Gastroesophageal sphincter (tissue), 4 donors: ENCODE measurements around the gene IDH2. TPM values are rescaled to one million over a fixed set of nuclear protein-coding genes. Genes with fewer than 3 reads are reported as not detected.
"Not testable (repeated sequence)": the region's sequence is repeated elsewhere in the genome, so short reads cannot be mapped to it uniquely, and the experiment has no call there.

Experiments used
- ATAC-seq: fragments of 150-250 bp; one replicate; pipeline ENCODE4 v1.9.1; 2016; ENCODE audit warnings: mild to moderate bottlenecking, moderate library complexity
- H3K27ac ChIP-seq, 4 donors: fragments of 200-600 bp; sonication (generic) in 3 of 4; 1 replicate in 3 of 4; 2 replicates in 1 of 4; pipeline ENCODE4 v1.5.1; 2016 to 2019
- H3K27me3 ChIP-seq: fragments of 200-600 bp; sonication (generic); one replicate; pipeline ENCODE4 v1.5.1; 2019
- H3K36me3 ChIP-seq, 2 donors: fragments of 200-600 bp; sonication (generic); one replicate each; pipeline ENCODE4 v1.5.1; 2019; ENCODE audit warnings: control low read depth in 1 of 2
- H3K4me1 ChIP-seq, 3 donors: fragments of 200-600 bp; sonication (generic); 1 replicate in 2 of 3; 2 replicates in 1 of 3; pipeline ENCODE4 v1.5.1; 2016 to 2019; ENCODE audit warnings: control low read depth in 2 of 3
- H3K4me3 ChIP-seq, 2 donors: fragments of 200-600 bp; sonication (generic); one replicate each; pipeline ENCODE4 v1.5.1; 2019; ENCODE audit warnings: mild to moderate bottlenecking in 1 of 2, moderate library complexity in 1 of 2
- H3K9me3 ChIP-seq, 3 donors: fragments of 200-600 bp; sonication (generic); one replicate each; pipeline ENCODE4 v1.5.1; 2017 to 2019; ENCODE audit warnings: control low read depth in 2 of 3
- CTCF ChIP-seq, 4 experiments: fragments of 200-600 bp in 2 of 4; fragments of 450-650 bp in 2 of 4; sonication (generic) in 1 of 4; IDR thresholded peaks; one replicate each; pipeline ENCODE4 v1.5.1; 2017 to 2019; ENCODE audit warnings: antibody characterized with exemption in 4 of 4, mild to moderate bottlenecking in 2 of 4, moderate library complexity in 2 of 4
- EP300 ChIP-seq: sonication (generic); formaldehyde crosslinking; IDR thresholded peaks from one replicate; pipeline ENCODE4 v1.6.1; 2017; ENCODE audit warnings: antibody characterized with exemption, mild to moderate bottlenecking
- POLR2A ChIP-seq, 2 donors: fragments of 450-650 bp; IDR thresholded peaks; one replicate each; pipeline ENCODE4 v1.6.1; 2017; ENCODE audit warnings: antibody characterized with exemption in 2 of 2, mild to moderate bottlenecking in 2 of 2, moderate library complexity in 1 of 2
- POLR2AphosphoS5 ChIP-seq: sonication (generic); formaldehyde crosslinking; IDR thresholded peaks from one replicate; pipeline ENCODE4 v1.6.1; 2017; ENCODE audit warnings: antibody characterized with exemption
- WGBS, 2 donors: methylation state at CpG; one replicate each; pipeline ENCODE4 v1.1.5; 2018; ENCODE audit warnings: low coverage in 1 of 2; 5-methylcytosine and 5-hydroxymethylcytosine counted together
- total RNA-seq, 4 donors: library from RNA; depleted of rRNA; stranded (reverse); fragments of >200 nt; gene quantifications; one replicate each; pipeline ENCODE4 v1.1.0, GENCODE V29; 2016

IDH2 gene
- total RNA-seq, 4 donors from 2014 or later: 45.2 to 289 (median 132) TPM

- H3K9me3 ChIP-seq: no peaks in the 10 kb centered on the region
- peak overlapping the region in 3 of 4 donors; percentile 53 to 63 (median 56) for H3K27ac ChIP-seq
- ATAC-seq: peak; percentile 16
- H3K4me1 ChIP-seq: peaks cover 0 to 19% (median 4%) of the 10 kb centered on the region in 3 donors
- no peak overlapping the region for H3K4me3 ChIP-seq
- no peaks in the 10 kb centered on the region for H3K27me3 ChIP-seq
- peak; percentile 8 for TF ChIP-seq POLR2AphosphoS5
- no peak for TF ChIP-seq EP300
- peaks cover 0 to 72% of the 10 kb centered on the region in 2 donors for H3K36me3 ChIP-seq
- 57 to 61% methylated on average over 6 to 7 of the region's 13 CpGs for WGBS, 2 donors
Measured at GRCh38 chr15:90075420-90076289, 26.6 kb downstream of the IDH2 start.

GRCh38 chr15:90074916-90075315, 27.4 kb downstream of the IDH2 start:
- TF ChIP-seq EP300 (no peak), POLR2AphosphoS5 (no peak), POLR2A (IDR thresholded peaks at IDR 0.05) (no peak), CTCF (IDR thresholded peaks at IDR 0.05) (no peak)
- H3K27ac ChIP-seq: peak overlapping the region in 3 of 4 donors; percentile 53 to 63 (median 56)
- H3K36me3 ChIP-seq: peaks cover 0 to 64% of the 10 kb centered on the region in 2 donors
- WGBS, 2 donors: 33 to 71% methylated on average over 1 to 3 of the region's 5 CpGs
- no peak for ATAC-seq
- H3K4me3 ChIP-seq: no peak overlapping the region
- no peaks in the 10 kb centered on the region for H3K9me3 ChIP-seq
- no peaks in the 10 kb centered on the region for H3K27me3 ChIP-seq
- H3K4me1 ChIP-seq: peaks cover 0 to 23% (median 4%) of the 10 kb centered on the region in 3 donors

- no peak for TF ChIP-seq EP300
- Histone ChIP-seq H3K4me1 (peaks cover 0 to 23% (median 4%) of the 10 kb centered on the region in 3 donors), H3K27me3 (no peaks in the 10 kb centered on the region), H3K9me3 (no peaks in the 10 kb centered on the region), H3K36me3 (peaks cover 0 to 55% of the 10 kb centered on the region in 2 donors), H3K4me3 (no peak overlapping the region), H3K27ac (peak overlapping the region in 2 of 4 donors; percentile 53 to 56)
- no peak for ATAC-seq
- 75 to 87% methylated on average over 3 to 4 of the region's 12 CpGs for WGBS, 2 donors
Measured at GRCh38 chr15:90074023-90074422, 28.2 kb downstream of the IDH2 start.

GRCh38 chr15:90072978-90073640, 29.2 kb downstream of the IDH2 start:
- Histone ChIP-seq H3K27me3 (no peaks in the 10 kb centered on the region), H3K36me3 (peaks cover 0 to 54% of the 10 kb centered on the region in 2 donors), H3K9me3 (no peaks in the 10 kb centered on the region), H3K27ac (peak overlapping the region in 2 of 4 donors; percentile 15 to 19), H3K4me3 (no peak overlapping the region), H3K4me1 (peaks cover 0 to 23% (median 4%) of the 10 kb centered on the region in 3 donors)
- ATAC-seq: no peak
- TF ChIP-seq CTCF (IDR thresholded peaks at IDR 0.05) (no peak), POLR2A (IDR thresholded peaks at IDR 0.05) (no peak), POLR2AphosphoS5 (no peak), EP300 (no peak)
- WGBS, 2 donors: 80% methylated on average over 1 of the region's 17 CpGs; no CpG with 5 or more reads in 1 of the 2 donors

GRCh38 chr15:90071220-90071807, 31.0 kb downstream of the IDH2 start:
- TF ChIP-seq CTCF (IDR thresholded peaks at IDR 0.05): peak in 3 of 4 experiments; percentile 77 to 84 (median 80)
- TF ChIP-seq POLR2A (IDR thresholded peaks at IDR 0.05): no peak
- peak; percentile 35 for TF ChIP-seq POLR2AphosphoS5
- no peak for TF ChIP-seq EP300
- Histone ChIP-seq H3K4me1 (peaks cover 0 to 23% (median 4%) of the 10 kb centered on the region in 3 donors), H3K4me3 (no peak overlapping the region), H3K27me3 (no peaks in the 10 kb centered on the region), H3K27ac (peak overlapping the region in 3 of 4 donors; percentile 26 to 44 (median 44)), H3K9me3 (no peaks in the 10 kb centered on the region), H3K36me3 (peaks cover 0 to 66% of the 10 kb centered on the region in 2 donors)
- 0 to 20% methylated on average over 2 to 5 of the region's 5 CpGs for WGBS, 2 donors
- peak; percentile 78 for ATAC-seq

- peaks cover 0 to 59% of the 10 kb centered on the region in 2 donors for H3K36me3 ChIP-seq
- not testable (repeated sequence) for ATAC-seq, H3K4me3 ChIP-seq, H3K27me3 ChIP-seq, H3K9me3 ChIP-seq
- WGBS, 2 donors: 95% methylated on average over 2 of the region's 2 CpGs; no CpG with 5 or more reads in 1 of the 2 donors
- H3K27ac ChIP-seq: peak overlapping the region in 1 of 4 donors; percentile 26
- peaks cover 0 to 26% (median 2%) of the 10 kb centered on the region in 3 donors for H3K4me1 ChIP-seq
Measured at GRCh38 chr15:90070623-90071022, 31.6 kb downstream of the IDH2 start.
